HepG2 (cell line): ENCODE measurements around the gene ATG7. TPM values are rescaled to one million over a fixed set of nuclear protein-coding genes. Genes with fewer than 3 reads are reported as not detected.

Experiments used
- AKNA ChIP-seq: sonication (generic); formaldehyde crosslinking; IDR thresholded peaks from 2 replicates; pipeline ENCODE4 v1.4.0; 2020; ENCODE audit warnings: missing genetic modification reagents, borderline replicate concordance
- HDAC2 ChIP-seq: sonication (generic); formaldehyde crosslinking; IDR thresholded peaks from 2 replicates; pipeline ENCODE4 v1.4.0; 2020; ENCODE audit warnings: missing genetic modification reagents
- ZHX2 ChIP-seq, 2 experiments: sonication (generic) in 1 of 2; formaldehyde crosslinking in 1 of 2; IDR thresholded peaks; 2 replicates each; pipeline versions ENCODE4 v1.6.1 to v1.9.0; 2014 to 2022; ENCODE audit warnings: antibody characterized with exemption in 1 of 2, borderline replicate concordance in 1 of 2, inconsistent platforms in 1 of 2, low read depth in 1 of 2, missing genetic modification reagents in 1 of 2
- ZNF280D ChIP-seq: sonication (generic); formaldehyde crosslinking; IDR thresholded peaks from 2 replicates; pipeline ENCODE4 v1.5.1; 2020; ENCODE audit warnings: mild to moderate bottlenecking, missing genetic modification reagents
- ZNF749 ChIP-seq: sonication (generic); formaldehyde crosslinking; IDR thresholded peaks from 2 replicates; pipeline ENCODE4 v1.8.0; 2022; ENCODE audit warnings: mild to moderate bottlenecking, missing genetic modification reagents, moderate library complexity, borderline replicate concordance
- ZNF788 ChIP-seq: sonication (generic); formaldehyde crosslinking; IDR thresholded peaks from 2 replicates; pipeline ENCODE4 v1.5.0; 2020; ENCODE audit warnings: mild to moderate bottlenecking, missing genetic modification reagents, borderline replicate concordance
- polyA plus RNA-seq, 8 experiments: library from polyadenylated mRNA; depleted of rRNA in 3 of 8; stranded (reverse) in 7 of 8; unstranded in 1 of 8; fragments of >200 nt; fragmentation: Illumina TruSeq in 4 of 8; extraction: Trizol in 4 of 8; gene quantifications; 2 replicates each; pipeline versions ENCODE4 v1.2.1 to v1.2.3, GENCODE V29; 2011 to 2016; ENCODE audit warnings: low read depth in 4 of 8, missing spikeins in 1 of 8, mixed read lengths in 1 of 8; ENCODE audit not compliant: insufficient read depth in 1 of 8
- total RNA-seq, 5 experiments: library from RNA; depleted of rRNA; stranded (reverse); fragments of >200 nt; fragmentation: Illumina TruSeq; extraction: Trizol; gene quantifications; 2 replicates each; pipeline ENCODE4 v1.2.3, GENCODE V29; 2016; ENCODE audit warnings: low read depth in 1 of 5

ATG7 gene
- total and polyA plus RNA-seq, 2 of the 13 experiments (the other 11 are each of a cell fraction or from before 2014, with no cell fraction given) = 7.8 to 22.1 TPM

GRCh38 chr3:11513817-11514135 lies 241.6 kb downstream of the ATG7 start (continued):
- TF ChIP-seq ZHX2 (IDR thresholded peaks at IDR 0.05; ENCODE audit: low read depth) = no peak
- TF ChIP-seq ZHX2 (CRISPR knock-in tag; IDR thresholded peaks at IDR 0.05; ENCODE audit: borderline replicate concordance) = no peak
- no peak for TF ChIP-seq ZNF280D
- TF ChIP-seq ZNF749 (CRISPR knock-in tag) = no peak
- no peak for TF ChIP-seq ZNF788 (CRISPR knock-in tag)
- TF ChIP-seq AKNA (CRISPR knock-in tag) = no peak
- TF ChIP-seq HDAC2 (CRISPR knock-in tag) = no peak
